ENCODE measurements around the gene ACLY.
"Not testable (repeated sequence)": the region's sequence is repeated elsewhere in the genome, so short reads cannot be mapped to it uniquely, and the experiment has no call there.

ACLY gene

DNA sequence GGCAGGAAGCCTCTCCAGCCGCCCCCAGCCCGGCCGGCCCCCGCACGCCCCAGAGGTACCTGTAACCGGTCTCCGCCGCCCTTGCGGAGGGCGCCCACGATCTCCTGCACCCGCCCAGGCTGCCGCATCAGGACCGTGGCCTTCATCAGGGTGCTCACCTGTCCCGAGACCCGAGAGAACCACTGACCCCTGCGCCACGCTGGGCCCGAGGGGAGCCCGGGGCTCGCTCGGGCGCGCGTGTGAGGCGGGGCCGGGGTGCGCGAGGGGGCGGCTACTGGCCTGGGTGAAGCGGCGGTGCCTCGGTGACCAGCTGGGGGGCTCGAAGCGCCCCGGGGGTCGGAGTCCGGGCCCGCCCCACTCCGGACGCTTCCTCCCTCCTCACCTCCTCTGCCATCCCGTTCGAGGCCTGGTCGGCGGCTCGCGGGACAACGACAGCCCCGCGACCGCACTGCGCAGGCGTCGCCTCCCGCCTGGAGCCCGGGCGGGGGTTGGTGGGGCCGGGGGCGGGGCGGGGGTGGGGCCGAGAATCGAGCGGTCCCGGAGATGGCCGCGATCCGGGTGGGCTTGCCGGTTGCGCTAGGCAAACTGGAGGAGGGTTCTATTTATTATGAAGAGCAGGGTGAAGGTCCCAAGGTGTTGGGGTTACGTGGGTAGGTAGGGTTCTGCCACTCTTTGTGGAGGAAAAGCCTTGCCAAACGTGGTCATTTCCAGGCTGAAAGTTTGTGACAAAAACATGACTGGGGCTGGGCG is 82.8 kb downstream of the ACLY start, which contains the start of gene NT5C3B:
Gene NT5C3B (minus strand): TSS at position 433 of the 750 bp plus-strand sequence. CDS start 39 bp downstream, at position 394.
- peak; percentile 92 for DNase-seq (ENCODE audit: low spot score)
- in situ Hi-C loops (cut with MboI; ENCODE audit: low pct_unique_long_range_greater_than_20kb, low sequenced_read_pairs, unreplicated experiment), result no loop called here
- TF ChIP-seq, protein P1, sequence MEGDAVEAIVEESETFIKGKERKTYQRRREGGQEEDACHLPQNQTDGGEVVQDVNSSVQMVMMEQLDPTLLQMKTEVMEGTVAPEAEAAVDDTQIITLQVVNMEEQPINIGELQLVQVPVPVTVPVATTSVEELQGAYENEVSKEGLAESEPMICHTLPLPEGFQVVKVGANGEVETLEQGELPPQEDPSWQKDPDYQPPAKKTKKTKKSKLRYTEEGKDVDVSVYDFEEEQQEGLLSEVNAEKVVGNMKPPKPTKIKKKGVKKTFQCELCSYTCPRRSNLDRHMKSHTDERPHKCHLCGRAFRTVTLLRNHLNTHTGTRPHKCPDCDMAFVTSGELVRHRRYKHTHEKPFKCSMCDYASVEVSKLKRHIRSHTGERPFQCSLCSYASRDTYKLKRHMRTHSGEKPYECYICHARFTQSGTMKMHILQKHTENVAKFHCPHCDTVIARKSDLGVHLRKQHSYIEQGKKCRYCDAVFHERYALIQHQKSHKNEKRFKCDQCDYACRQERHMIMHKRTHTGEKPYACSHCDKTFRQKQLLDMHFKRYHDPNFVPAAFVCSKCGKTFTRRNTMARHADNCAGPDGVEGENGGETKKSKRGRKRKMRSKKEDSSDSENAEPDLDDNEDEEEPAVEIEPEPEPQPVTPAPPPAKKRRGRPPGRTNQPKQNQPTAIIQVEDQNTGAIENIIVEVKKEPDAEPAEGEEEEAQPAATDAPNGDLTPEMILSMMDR (IDR thresholded peaks at IDR 0.05; ENCODE audit: extremely low read depth, insufficient read depth, missing control alignments), result no peak

- in situ Hi-C loops (cut with MboI; ENCODE audit: low pct_unique_long_range_greater_than_20kb, low sequenced_read_pairs, unreplicated experiment), result no loop called here
- peak; percentile 68 for DNase-seq (ENCODE audit: low spot score)
- TF ChIP-seq, protein P1 (IDR thresholded peaks at IDR 0.05; ENCODE audit: extremely low read depth, insufficient read depth, missing control alignments), result no peak
Observed at GRCh38 chr17:41835214-41835799, 83.4 kb downstream of the ACLY start.

- DNase-seq (ENCODE audit: low spot score); in situ Hi-C loops (cut with MboI; ENCODE audit: low pct_unique_long_range_greater_than_20kb, low sequenced_read_pairs, unreplicated experiment): not testable (repeated sequence)
Observed at GRCh38 chr17:41829961-41830360, 88.8 kb downstream of the ACLY start.

DNA sequence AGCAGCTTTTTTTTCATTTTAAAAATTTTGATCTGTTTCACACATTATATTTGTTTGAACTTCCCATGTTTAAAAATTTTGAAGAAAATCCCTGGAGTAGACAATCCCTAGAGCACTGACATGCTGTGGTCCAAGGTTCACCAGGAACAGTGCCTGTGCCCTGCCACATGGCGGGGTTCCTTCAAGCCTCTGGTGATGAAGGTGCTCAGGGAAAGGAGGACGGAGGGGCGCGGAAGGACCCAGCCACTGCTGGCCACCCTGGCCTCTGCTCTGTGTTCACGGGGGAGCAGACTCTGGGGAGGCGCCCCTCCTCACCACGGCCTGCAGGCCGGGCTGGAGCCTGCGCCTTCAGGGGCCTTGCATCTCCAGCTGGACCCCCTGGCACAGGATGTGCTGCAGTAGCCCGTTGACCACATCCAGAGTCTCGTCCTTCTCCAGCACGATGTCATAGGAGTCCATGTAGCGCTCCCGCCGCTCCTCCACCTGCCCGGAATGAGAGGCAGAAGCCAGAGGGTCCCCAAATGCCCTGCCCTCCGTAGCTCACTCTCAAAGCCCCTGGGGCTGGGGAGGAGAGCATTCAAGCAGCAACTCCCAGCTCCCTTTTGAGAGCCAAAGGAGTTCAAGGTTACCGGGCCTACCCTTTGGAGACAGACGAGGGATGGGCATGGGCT is 93.4 kb downstream of the ACLY start:
- in situ Hi-C loops (cut with MboI; ENCODE audit: low pct_unique_long_range_greater_than_20kb, low sequenced_read_pairs, unreplicated experiment), result no loop called here
- TF ChIP-seq, protein P1 (IDR thresholded peaks at IDR 0.05; ENCODE audit: extremely low read depth, insufficient read depth, missing control alignments), result no peak
- no peak for DNase-seq (ENCODE audit: low spot score)

GRCh38 chr17:41824086-41824485 is 94.7 kb downstream of the ACLY start:
- TF ChIP-seq, protein P1 (IDR thresholded peaks at IDR 0.05; ENCODE audit: extremely low read depth, insufficient read depth, missing control alignments), result no peak
- no peak for DNase-seq (ENCODE audit: low spot score)
- in situ Hi-C loops (cut with MboI; ENCODE audit: low pct_unique_long_range_greater_than_20kb, low sequenced_read_pairs, unreplicated experiment), result no loop called here

DNA sequence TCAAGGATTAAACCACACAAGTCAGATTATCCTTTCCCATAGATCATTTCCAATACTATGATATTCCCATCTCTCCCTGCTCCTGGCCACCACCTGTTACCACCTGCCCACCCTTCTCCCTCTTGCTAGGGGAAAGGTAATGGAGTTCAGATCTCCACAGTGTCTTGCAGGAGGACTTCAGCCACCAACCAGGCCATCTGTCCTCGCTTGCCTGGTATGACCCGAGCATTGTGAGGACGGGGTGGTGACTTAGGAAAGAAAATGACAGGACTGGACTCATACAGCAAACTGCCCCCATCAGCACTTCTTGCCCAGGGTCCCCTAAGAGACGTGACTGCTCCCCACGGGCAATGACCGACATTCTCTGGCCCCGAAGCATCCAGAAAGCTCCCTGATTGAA is 95.2 kb downstream of the ACLY start:
- TF ChIP-seq, protein P1 (IDR thresholded peaks at IDR 0.05; ENCODE audit: extremely low read depth, insufficient read depth, missing control alignments), result no peak
- in situ Hi-C loops (cut with MboI; ENCODE audit: low pct_unique_long_range_greater_than_20kb, low sequenced_read_pairs, unreplicated experiment), result no loop called here
- no peak for DNase-seq (ENCODE audit: low spot score)

GRCh38 chr17:41823141-41823524 is 95.6 kb downstream of the ACLY start:
- TF ChIP-seq, protein P1 (IDR thresholded peaks at IDR 0.05; ENCODE audit: extremely low read depth, insufficient read depth, missing control alignments), result no peak
- no peak for DNase-seq (ENCODE audit: low spot score)
- in situ Hi-C loops (cut with MboI; ENCODE audit: low pct_unique_long_range_greater_than_20kb, low sequenced_read_pairs, unreplicated experiment), result no loop called here

Measured in GM13977 (cell line).